Measurements from ENCODE around the gene FAM114A2.

DNA sequence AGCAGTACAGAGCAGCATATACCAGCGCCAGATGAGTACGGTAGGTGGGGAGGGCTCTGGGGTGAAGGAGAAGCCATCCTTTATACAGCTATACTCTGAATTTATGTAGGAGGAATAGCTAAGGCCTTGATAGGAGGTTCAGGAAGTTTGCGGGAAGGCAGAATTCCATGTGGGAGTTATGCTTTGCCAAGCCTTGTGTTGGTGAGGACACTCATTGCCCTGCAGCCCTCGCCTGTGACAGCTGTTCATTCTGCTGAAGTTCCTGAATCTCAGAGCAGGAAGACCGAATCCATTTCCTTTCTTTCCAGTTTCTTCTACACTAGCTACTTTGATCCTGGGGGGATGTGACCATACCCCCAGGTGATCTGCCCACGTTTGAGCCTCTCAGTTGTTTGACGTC, 7.8 kb upstream of the FAM114A2 start:
- TF ChIP-seq, protein P1, sequence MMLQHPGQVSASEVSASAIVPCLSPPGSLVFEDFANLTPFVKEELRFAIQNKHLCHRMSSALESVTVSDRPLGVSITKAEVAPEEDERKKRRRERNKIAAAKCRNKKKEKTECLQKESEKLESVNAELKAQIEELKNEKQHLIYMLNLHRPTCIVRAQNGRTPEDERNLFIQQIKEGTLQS (IDR thresholded peaks at IDR 0.05), result no peak
- TF ChIP-seq SIN3A (IDR thresholded peaks at IDR 0.05; ENCODE audit: low read depth) (no peak), YY1 (IDR thresholded peaks at IDR 0.05; ENCODE audit: extremely low read depth, insufficient replicate concordance, low read depth, low read length) (no peak), SP1 (IDR thresholded peaks at IDR 0.05; ENCODE audit: low read depth) (no peak), EGR1 (IDR thresholded peaks at IDR 0.05; ENCODE audit: low read depth) (no peak), POLR2AphosphoS5 (IDR thresholded peaks at IDR 0.05; ENCODE audit: low read depth, low read length) (no peak), EZH2 (IDR thresholded peaks at IDR 0.05) (no peak), EZH2phosphoT487 (IDR thresholded peaks at IDR 0.05; ENCODE audit: borderline replicate concordance) (no peak)
- TF ChIP-seq, protein P2, sequence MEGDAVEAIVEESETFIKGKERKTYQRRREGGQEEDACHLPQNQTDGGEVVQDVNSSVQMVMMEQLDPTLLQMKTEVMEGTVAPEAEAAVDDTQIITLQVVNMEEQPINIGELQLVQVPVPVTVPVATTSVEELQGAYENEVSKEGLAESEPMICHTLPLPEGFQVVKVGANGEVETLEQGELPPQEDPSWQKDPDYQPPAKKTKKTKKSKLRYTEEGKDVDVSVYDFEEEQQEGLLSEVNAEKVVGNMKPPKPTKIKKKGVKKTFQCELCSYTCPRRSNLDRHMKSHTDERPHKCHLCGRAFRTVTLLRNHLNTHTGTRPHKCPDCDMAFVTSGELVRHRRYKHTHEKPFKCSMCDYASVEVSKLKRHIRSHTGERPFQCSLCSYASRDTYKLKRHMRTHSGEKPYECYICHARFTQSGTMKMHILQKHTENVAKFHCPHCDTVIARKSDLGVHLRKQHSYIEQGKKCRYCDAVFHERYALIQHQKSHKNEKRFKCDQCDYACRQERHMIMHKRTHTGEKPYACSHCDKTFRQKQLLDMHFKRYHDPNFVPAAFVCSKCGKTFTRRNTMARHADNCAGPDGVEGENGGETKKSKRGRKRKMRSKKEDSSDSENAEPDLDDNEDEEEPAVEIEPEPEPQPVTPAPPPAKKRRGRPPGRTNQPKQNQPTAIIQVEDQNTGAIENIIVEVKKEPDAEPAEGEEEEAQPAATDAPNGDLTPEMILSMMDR (IDR thresholded peaks at IDR 0.05 in 2 of 3, conservative IDR thresholded peaks at IDR 0.05 in 1 of 3; ENCODE audit: borderline replicate concordance in 1 of 3, insufficient read depth in 1 of 3, low read depth in 2 of 3, low read length in 2 of 3), result no peak
- TF ChIP-seq, protein P3, sequence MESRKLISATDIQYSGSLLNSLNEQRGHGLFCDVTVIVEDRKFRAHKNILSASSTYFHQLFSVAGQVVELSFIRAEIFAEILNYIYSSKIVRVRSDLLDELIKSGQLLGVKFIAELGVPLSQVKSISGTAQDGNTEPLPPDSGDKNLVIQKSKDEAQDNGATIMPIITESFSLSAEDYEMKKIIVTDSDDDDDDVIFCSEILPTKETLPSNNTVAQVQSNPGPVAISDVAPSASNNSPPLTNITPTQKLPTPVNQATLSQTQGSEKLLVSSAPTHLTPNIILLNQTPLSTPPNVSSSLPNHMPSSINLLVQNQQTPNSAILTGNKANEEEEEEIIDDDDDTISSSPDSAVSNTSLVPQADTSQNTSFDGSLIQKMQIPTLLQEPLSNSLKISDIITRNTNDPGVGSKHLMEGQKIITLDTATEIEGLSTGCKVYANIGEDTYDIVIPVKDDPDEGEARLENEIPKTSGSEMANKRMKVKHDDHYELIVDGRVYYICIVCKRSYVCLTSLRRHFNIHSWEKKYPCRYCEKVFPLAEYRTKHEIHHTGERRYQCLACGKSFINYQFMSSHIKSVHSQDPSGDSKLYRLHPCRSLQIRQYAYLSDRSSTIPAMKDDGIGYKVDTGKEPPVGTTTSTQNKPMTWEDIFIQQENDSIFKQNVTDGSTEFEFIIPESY (IDR thresholded peaks at IDR 0.05; ENCODE audit: extremely low read depth, insufficient replicate concordance, low read length), result no peak
